NCI-H510A (cell line): Measurements from ENCODE around the gene SWI5.
"Not testable (repeated sequence)": the region's sequence is repeated elsewhere in the genome, so short reads cannot be mapped to it uniquely, and the experiment has no call there.

ENCODE experiments used
- DNase-seq: peaks from one replicate; lab custom pipeline; 2025; lab: John Stamatoyannopoulos, UW

SWI5 gene

DNA sequence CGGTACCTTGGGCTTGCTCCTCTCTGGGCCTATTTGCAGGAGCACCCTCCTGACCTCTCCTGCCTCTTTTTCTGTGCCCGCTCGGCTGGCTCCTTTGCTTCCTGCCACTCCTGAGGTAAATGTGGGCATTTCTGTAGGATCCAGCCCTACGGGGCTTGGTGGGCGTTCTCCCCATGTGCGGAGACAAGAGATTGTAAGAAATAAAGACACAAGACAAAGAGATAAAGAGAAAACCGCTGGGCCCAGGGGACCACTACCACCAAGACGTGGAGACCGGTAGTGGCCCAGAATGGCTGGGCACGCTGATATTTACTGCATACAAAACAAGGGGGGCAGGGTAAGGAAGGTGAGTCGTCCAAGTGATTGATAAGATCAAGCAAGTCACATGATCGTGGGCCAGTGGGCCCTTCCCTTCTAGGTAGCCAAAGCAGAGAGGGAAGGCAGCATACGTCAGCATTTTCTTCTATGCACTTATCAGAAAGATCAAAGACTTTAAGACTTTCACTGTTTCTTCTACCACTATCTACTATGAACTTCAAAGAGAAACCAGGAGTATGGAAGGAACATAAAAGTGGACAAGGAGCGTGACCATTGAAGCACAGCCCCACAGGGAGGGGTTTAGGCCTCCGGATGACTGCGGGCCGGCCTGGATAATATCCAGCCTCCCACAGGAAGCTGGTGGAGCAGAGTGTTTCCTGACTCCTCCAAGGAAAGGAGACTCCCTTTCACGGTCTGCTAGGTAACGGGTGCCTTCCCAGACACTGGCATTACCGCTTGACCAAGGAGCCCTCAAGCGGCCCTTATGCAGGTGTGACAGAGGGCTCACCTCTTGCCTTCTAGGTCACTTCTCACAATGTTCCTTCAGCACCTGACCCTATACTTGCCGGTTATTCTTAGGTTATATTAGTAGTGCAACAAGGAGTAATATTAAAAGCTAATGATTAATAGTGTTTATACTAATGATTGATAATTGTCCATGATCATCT lies 3.3 kb downstream of the SWI5 start:
- DNase-seq = not testable (repeated sequence)

DNA sequence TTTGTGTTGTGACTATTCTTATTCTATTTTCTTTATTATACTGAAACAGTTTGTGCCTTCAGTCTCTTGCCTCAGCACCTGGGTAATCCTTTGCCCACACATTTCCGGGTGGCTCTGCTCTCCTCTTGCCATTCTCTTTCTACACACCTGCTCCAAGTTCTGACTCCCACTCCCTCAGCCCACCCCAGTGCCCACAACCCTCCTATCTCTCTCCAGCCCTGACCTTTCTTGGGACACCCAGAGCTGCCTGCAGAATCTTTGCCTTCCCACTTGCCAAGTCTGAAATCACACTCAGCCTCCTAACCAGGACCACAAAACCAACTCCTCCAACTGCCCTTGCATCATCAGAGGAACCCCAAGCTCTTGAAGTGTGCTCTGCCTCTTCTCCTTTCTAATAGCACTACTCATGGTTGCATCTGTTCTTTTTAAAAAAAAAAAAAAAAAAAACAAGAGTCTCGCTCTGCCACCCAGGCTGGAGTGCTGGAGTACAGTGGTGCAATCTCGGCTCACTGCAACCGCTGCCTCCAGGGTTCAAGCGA lies 4.1 kb downstream of the SWI5 start:
- no peak for DNase-seq

DNA sequence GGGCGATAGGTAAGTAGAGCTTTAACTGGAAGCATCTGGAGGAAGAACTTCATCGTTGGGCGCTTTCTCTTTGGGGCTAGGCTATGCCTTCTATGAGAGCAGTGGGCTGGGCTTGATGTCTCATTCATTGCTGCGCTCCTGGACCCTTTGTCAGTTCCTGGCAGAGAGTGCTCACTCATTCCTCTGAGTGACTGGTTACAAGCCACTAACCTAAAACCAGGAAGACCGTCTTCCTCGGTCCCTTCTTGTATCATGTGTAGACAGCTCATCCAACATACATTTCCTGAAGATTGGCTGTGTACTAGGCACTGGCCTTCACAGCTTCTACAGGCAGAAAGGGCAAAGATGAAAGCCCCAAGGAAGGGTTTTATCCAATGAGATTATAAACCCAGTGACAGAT lies 6.4 kb downstream of the SWI5 start:
- DNase-seq = no peak

DNA sequence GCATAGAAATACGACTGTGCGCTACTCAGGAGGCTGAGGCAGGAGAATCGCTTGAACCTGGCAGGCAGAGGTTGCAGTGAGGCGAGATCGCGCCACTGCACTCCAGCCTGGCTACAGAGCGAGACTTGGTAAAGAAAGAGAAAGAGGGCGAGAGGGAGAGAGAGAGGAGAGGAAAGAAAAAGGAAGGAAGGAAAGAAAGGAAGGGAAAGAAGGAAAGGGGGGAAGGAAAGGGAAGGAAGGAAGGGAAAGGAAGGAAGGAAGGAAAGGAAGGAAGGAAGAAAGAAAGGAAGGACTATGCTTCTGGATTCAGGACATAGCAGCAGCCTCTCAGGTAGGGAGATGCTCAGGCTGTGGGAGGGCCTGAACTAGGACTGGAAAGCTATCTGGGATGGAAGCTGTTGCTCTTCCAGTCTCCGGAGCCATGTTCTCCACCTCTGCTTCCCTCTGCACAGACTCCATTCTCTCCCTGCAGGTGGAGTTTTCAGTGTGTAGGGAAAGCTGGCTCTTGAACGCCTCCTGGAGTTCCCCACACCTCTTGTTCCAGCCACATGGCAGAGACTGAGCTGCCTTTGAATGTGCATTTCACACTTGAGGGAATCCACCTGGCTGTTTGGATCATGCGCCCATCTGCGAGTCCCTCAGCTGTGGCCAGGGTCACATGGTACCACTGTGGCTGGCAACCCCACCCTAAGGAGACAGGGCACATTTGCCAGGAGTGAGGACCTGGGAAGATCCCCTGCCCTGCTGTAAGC lies 9.1 kb downstream of the SWI5 start:
- no peak for DNase-seq

DNA sequence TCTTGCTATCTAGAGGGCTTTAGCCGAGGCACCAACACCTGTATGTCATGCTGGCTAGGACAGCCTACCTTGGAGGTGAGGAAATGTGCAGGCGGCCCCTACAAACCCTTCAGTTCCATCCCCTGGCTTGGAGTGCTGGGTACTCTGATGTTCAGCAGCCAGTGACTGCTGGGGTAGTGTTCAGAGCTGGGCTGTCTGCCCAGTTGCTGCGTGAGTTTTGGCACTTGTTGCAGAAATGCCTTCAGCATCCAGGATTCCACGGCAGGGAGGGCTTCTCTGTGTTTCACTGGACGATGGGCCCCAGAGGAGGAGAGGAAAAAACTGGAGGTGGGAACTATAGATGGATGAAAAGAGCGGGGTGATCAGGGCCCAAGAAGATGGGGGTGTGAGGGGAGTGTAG lies 10.4 kb downstream of the SWI5 start:
- no peak for DNase-seq

- DNase-seq = no peak
Observed at GRCh38 chr9:128288273-128289004, 12.4 kb downstream of the SWI5 start.

DNA sequence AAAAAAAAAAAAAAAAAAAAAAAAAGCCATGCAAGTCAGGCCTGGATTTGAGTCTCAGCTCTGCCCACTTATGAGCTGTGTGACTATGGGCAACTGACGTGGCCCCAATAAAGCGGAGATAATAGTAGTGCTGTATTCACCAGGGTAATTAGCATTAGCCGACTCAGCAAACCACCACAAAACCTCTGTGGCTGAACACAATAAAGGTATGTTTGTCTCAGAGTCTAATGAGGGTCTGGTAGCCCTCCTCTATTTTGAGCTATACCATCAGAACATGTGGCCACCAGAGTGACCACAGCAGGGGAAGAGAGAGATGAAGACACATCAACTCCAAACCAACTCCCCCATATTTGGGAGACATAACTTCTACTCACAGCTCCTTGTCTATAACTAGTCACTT lies 15.9 kb downstream of the SWI5 start:
- no peak for DNase-seq

DNA sequence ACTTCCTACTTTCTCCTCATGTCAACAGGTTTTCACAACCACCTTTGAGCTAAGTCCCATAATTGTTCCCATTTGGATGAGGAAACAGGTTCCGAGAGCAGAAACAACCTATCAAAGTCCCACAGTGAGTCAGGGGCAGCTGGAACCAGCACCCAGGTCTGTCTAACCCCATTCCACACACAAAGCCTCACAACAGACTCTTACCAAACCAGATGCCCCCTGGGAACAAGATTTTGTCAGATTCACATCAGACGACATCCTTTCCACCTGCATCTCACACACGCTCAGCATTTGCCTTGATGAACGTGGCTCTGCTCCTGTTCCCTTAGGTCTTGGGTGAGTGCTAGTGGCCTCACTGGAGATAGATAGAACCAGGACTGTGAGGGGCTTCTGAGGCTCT lies 17.0 kb downstream of the SWI5 start:
- DNase-seq = no peak

- no peak for DNase-seq
Observed at GRCh38 chr9:128294142-128294541, 18.1 kb downstream of the SWI5 start.

DNA sequence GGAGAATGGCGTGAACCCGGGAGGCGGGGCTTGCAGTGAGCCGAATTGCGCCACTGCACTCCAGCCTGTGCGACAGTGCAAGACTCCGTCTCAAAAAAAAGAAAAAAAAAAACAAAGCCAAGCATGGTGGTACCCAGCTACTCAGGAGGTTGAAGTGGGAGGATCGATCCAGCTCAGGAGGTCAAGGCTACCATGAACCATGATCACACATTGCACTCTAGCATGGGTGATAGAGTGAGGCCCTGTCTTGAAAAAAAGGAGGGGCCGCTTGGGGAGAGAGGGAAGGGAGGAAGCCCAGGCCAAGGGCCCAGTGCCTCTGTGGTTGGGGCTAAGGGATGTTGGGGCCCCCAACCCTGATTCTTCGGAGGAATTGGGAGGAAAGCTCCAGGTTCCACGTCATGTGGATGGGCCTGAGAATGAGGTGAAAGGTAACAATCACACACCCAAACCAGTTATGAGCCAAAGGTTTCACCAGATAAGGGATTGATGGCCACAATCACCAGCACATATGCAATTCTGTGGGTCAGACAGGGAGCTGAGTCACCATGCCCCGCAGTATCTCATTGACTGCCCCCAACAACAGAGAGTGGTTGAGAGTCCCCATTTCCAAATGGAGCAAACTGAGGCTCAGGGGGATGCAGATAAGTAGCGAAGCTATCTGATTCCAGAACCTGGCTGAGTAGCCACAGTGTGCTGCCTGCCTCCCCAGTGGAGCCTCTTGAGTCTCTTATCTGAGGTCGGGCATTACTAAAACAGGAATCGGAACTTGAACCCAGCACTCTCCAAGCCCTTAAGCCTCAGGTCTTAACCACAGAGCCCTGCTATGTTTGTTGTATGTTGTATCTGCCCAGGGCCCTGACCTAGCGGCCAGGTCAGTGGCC lies 20.5 kb downstream of the SWI5 start:
- no peak for DNase-seq

DNA sequence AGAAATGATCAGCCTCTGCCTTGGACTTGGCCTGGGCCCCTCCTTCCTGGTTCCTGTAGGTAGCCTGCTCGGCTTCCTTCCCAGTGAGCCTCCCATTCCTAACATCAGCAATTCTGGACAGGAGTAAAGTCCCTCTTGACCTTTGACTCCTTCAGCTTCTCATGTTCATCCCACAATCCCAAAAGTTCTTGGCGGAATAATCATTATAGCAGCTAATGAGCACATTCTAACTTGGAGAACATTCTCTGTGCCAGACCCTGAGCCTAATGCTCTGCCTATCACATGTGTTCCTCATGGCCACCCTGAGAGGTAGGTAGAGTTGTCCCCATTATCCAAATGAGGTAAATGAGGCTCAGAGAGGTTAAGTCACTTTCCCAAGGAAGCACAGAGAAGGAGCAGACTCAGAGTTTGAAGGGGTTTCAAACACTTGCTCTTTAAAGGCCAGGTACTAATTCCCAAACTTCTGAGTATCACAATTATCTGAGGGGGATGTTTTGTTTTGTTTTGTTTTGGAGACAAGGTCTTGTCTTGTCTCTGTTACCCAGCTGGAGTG lies 21.2 kb downstream of the SWI5 start:
- DNase-seq = no peak

- no peak for DNase-seq
Observed at GRCh38 chr9:128298535-128299482, 22.7 kb downstream of the SWI5 start.

GRCh38 chr9:128304136-128304970 lies 28.3 kb downstream of the SWI5 start:
- DNase-seq = no peak

DNA sequence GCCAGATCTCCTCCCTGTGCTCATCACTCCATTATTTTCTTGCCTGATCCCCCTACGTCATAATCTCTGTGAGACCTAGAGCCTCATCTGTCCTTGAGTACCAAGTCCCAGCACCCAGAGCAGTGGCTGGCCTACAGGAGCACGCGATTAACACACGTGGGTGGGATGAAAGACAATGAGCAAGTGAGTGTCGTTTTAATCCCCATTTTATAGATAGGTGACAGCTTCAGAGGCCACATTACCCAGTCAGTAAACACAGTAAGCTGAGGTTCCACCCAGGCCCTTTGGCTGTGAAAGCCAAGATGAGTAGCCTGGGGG lies 28.9 kb downstream of the SWI5 start:
- DNase-seq = no peak

DNA sequence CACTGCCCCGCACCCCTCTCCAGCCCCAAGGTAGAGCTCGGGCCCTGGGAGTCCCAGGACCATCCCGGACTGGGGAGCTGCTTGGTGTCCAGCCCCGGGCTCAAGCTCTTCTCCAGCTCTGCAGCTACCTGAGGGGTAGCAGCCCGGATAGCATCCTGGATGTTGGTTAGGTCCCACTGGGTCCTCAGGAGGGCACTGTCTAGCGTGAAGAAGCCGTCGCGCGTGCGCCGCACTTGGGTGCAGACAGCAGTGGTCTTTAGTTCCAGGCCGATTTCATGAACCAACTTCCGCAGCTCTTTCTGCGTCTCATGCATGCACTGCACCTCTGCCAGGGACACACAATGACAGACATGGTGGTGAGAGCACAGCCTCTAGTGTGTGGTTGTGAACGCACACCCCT lies 33.5 kb downstream of the SWI5 start:
- no peak for DNase-seq

DNA sequence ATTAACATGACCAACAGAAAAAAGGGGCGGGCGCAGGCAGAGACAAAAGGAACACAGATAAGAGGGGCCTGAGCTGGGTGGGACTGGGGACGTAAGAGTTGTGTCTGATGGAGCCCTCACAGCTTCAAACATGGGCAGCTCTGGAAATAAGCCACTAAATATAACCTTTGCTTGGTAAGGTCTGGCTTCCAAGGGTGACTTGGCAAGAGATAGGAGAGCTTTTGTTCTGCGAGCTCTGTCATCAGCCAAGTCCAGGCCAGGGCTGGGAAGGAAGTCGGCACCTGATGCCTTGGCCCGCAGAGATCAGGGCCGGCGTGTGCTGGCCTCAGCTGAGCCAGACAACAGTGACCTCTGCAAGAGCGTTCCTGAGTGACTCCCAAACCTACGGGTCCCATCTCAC lies 34.4 kb downstream of the SWI5 start:
- DNase-seq = no peak

- no peak for DNase-seq
Observed at GRCh38 chr9:128314697-128315096, 38.6 kb downstream of the SWI5 start.

- no peak for DNase-seq
Observed at GRCh38 chr9:128316421-128316820, 40.3 kb downstream of the SWI5 start.

DNA sequence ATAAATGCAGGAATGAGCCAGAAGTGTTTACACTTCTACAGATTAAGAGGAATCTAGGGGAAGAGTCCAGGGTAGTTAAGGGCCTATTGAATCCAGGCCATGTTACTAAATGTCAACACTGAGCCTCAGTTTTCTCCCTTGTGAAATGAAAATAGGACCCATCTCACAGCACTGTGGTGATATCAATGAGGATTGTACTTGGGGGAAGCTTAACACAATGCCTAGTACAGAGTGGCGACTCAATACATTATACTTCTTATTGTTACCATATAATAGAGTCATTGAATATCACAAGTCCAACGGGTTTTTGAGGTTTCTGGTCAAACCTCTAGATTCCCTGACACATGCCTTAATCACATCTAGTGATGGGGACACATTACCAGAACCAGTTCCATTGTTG lies 41.6 kb downstream of the SWI5 start:
- no peak for DNase-seq
